K562 (cell line): ENCODE measurements around the gene BBLN. TPM values are rescaled to one million over a fixed set of nuclear protein-coding genes. Genes with fewer than 3 reads are reported as not detected.

ENCODE experiments used
- ATAC-seq: fragments of 200-7000 bp; cut with Tn5 transposase; 3 replicates; pipeline ENCODE4 v1.9.1; 2020; ENCODE audit warnings: moderate library complexity
- BruUV-seq: library from RNA; stranded (reverse); fragments of 400-500 nt; replicated peaks from 2 replicates; lab custom pipeline; 2021; lab: Mats Ljungman, UMichigan
- CTCF ChIA-PET: fragments of 300-600 bp; formaldehyde crosslinking; extraction: SDS; loops from one replicate; lab custom pipeline; 2021; ENCODE audit warnings: low intra/inter-chr PET ratio; lab: Yijun Ruan, JAX
- POLR2A ChIA-PET: fragments of 300-600, 350-650 bp; sonication (Branson Sonifier 250); formaldehyde crosslinking; extraction: SDS; loops from one replicate; lab custom pipeline; 2021; ENCODE audit warnings: antibody characterized with exemption, inconsistent platforms; lab: Yijun Ruan, JAX
- DNase-seq, 4 experiments: peaks; one replicate each; pipeline versions ENCODE4 v3.0.0 to v3.0.0-alpha.2; 2011 to 2018; ENCODE audit warnings: low spot score in 3 of 4, mixed read lengths in 3 of 4; ENCODE audit errors: extremely low read depth in 1 of 4
- FAIRE-seq: peaks from 2 replicates; lab custom pipeline; 2011; peaks lifted over from hg19 to GRCh38; lab: Jason Lieb, UNC
- H2AFZ ChIP-seq: 2 replicates; pipeline ENCODE4 v1.6.0; 2011; ENCODE audit warnings: low read depth, low read length, control low read depth, inconsistent platforms
- H3K27ac ChIP-seq: fragments of 200-600 bp; 3 replicates; pipeline ENCODE4 v1.8.0; 2011; ENCODE audit warnings: low read depth, mild to moderate bottlenecking, control low read depth, inconsistent platforms, low read length, moderate library complexity, mixed read lengths; ENCODE audit errors: extremely low read depth
- H3K27me3 ChIP-seq, 2 experiments: fragments of 300-600 bp in 1 of 2; 2 replicates in 1 of 2; 3 replicates in 1 of 2; pipeline versions ENCODE4 v1.6.0 to v1.8.0; 2011; ENCODE audit warnings: inconsistent platforms in 2 of 2, low read length in 2 of 2, mild to moderate bottlenecking in 1 of 2, mixed read lengths in 1 of 2, moderate library complexity in 1 of 2; ENCODE audit not compliant: control insufficient read depth in 2 of 2, insufficient read depth in 2 of 2
- H3K36me3 ChIP-seq: fragments of 300-600 bp; 3 replicates; pipeline ENCODE4 v1.8.0; 2011; ENCODE audit warnings: mild to moderate bottlenecking, low read length, inconsistent platforms; ENCODE audit not compliant: control insufficient read depth, insufficient read depth
- H3K4me1 ChIP-seq, 2 experiments: fragments of 200-600 bp in 1 of 2; replicated peaks in 1 of 2; 2 replicates in 1 of 2; 3 replicates in 1 of 2; pipeline versions ENCODE4 v1.5.1 to v1.8.0; 2011; ENCODE audit warnings: inconsistent platforms in 2 of 2, low read length in 2 of 2, mild to moderate bottlenecking in 1 of 2, mixed read lengths in 1 of 2, moderate library complexity in 1 of 2; ENCODE audit not compliant: control insufficient read depth in 2 of 2, insufficient read depth in 2 of 2
- H3K4me2 ChIP-seq: 2 replicates; pipeline ENCODE4 v1.6.1; 2011; ENCODE audit warnings: low read length, control low read depth, inconsistent platforms, mixed read lengths; ENCODE audit not compliant: insufficient read depth
- H3K4me3 ChIP-seq: fragments of 200-600 bp; sonication (generic), shearing (Covaris generic); 2 replicates; pipeline ENCODE4 v1.5.1; 2016; ENCODE audit warnings: control low read depth, inconsistent platforms
- H3K79me2 ChIP-seq: fragments of 200-600 bp; 3 replicates; pipeline ENCODE4 v1.8.0; 2011; ENCODE audit warnings: low read length, inconsistent platforms; ENCODE audit not compliant: control insufficient read depth, insufficient read depth
- H3K9ac ChIP-seq, 2 experiments: 2 replicates each; pipeline versions ENCODE4 v1.6.0 to v1.6.1; 2011; ENCODE audit warnings: low read depth in 2 of 2, low read length in 2 of 2, control low read depth in 1 of 2, inconsistent platforms in 1 of 2, mild to moderate bottlenecking in 1 of 2, mixed read lengths in 1 of 2; ENCODE audit not compliant: insufficient read depth in 1 of 2
- H3K9me1 ChIP-seq: one replicate; pipeline ENCODE4 v1.6.0; 2011; ENCODE audit warnings: inconsistent platforms, mild to moderate bottlenecking, low read length, moderate library complexity; ENCODE audit not compliant: control insufficient read depth, insufficient read depth
- H3K9me3 ChIP-seq: replicated peaks from 2 replicates; pipeline ENCODE4 v1.5.1; 2011; ENCODE audit warnings: low read depth, low read length, inconsistent platforms; ENCODE audit not compliant: control insufficient read depth, insufficient read depth
- H4K20me1 ChIP-seq: replicated peaks from 2 replicates; pipeline ENCODE4 v1.6.1; 2011; ENCODE audit warnings: low read length, inconsistent platforms, mixed read lengths; ENCODE audit not compliant: control insufficient read depth, insufficient read depth
- MCM3 ChIP-seq: fragments of 450-650 bp; IDR thresholded peaks from 2 replicates; pipeline ENCODE4 v1.6.1; 2016
- POLR3A ChIP-seq: IDR thresholded peaks from 2 replicates; pipeline ENCODE4 v1.6.1; 2011; ENCODE audit warnings: borderline replicate concordance, mild to moderate bottlenecking, moderate library complexity; ENCODE audit not compliant: insufficient read length, insufficient read depth; ENCODE audit errors: extremely low read depth
- WGBS: fragments of 100-300 bp; shearing (Covaris generic); methylation state at CpG from one replicate; pipeline ENCODE4 v1.1.6; 2016; ENCODE audit warnings: low coverage, mixed read lengths; ENCODE audit not compliant: insufficient coverage; ENCODE audit errors: missing lambda C conversion rate; 5-methylcytosine and 5-hydroxymethylcytosine counted together
- in situ Hi-C: fragments of 300-500 bp; cut with MboI; formaldehyde crosslinking; loops from 4 replicates; pipeline ENCODE4 v1.15.0; 2018; ENCODE audit warnings: inconsistent platforms, mixed read lengths
- intact Hi-C: fragments of 100-400 bp; cut with micrococcal nuclease; formaldehyde crosslinking; loops from 2 replicates; pipeline ENCODE4 v1.14.2; 2022
- polyA plus RNA-seq, 8 experiments: library from polyadenylated mRNA; depleted of rRNA in 4 of 8; stranded (reverse) in 5 of 8; unstranded in 3 of 8; fragments of >200 nt; fragmentation: Nextera tagmentation in 2 of 8; fragmentation: Illumina TruSeq in 1 of 8; extraction: Ambion mirVana in 2 of 8; extraction: Trizol in 1 of 8; gene quantifications; 2 replicates each; pipeline versions ENCODE4 v1.2.1 to v1.2.3, GENCODE V29; 2011 to 2014; ENCODE audit warnings: inconsistent platforms in 1 of 8, missing spikeins in 1 of 8
- total RNA-seq, 7 experiments: library from RNA; depleted of rRNA in 6 of 7; stranded (reverse); fragments of >200 nt in 6 of 7; fragmentation: Illumina TruSeq in 2 of 7; extraction: Trizol in 2 of 7; gene quantifications; 2 replicates each; pipeline versions ENCODE4 v1.2.1 to v1.2.3, GENCODE V29; 2011 to 2021; ENCODE audit warnings: low replicate concordance in 1 of 7

The BBLN gene
- total and polyA plus RNA-seq, 9 of the 15 experiments (the other 6 are each of a cell fraction or from before 2014, with no cell fraction given) = 4.2 to 331 (median 87.1) TPM

- DNase-seq (peak in 3 of 4 experiments; percentile 11 to 24 (median 19)), FAIRE-seq (no peak)
- WGBS = 68% methylated on average over 13 of the region's 13 CpGs
- TF ChIP-seq POLR3A (no peak), MCM3 (0 out of 2 replicates have a peak, but pooled peaks have one; percentile 33)
- TF ChIP-seq, all 486 proteins: peak for 1
- intact Hi-C loops = no loop called here
- in situ Hi-C loops = no loop called here
- ChIA-PET CTCF (no interaction called here), POLR2A (interaction anchor here (0.5 to 3.6 kb wide), 6 partner anchors 9 to 206 kb away, joined by 3 to 37 read pairs (median 3); partner anchors contain the start of gene BBLN)
- H3K9me3 ChIP-seq = no peaks in the 10 kb centered on the region
- H4K20me1 ChIP-seq = no peaks in the 10 kb centered on the region
- H3K4me1 ChIP-seq = peaks cover 17 to 61% of the 10 kb centered on the region in 2 experiments
- 0 out of 2 replicates have a peak overlapping the region, but pooled peaks have one; percentile 1 for H2AFZ ChIP-seq
- no peak overlapping the region for H3K4me2 ChIP-seq
- H3K9ac ChIP-seq = peak overlapping the region in 1 of 2 experiments; percentile 82; a peak in 2 of 4 replicates
- no TSS peak for BruUV-seq
- no peak for ATAC-seq
- no peak overlapping the region for H3K27ac ChIP-seq
- no peaks in the 10 kb centered on the region for H3K27me3 ChIP-seq
- no peaks in the 10 kb centered on the region for H3K36me3 ChIP-seq
- H3K9me1 ChIP-seq = peaks cover 8% of the 10 kb centered on the region
- no peak overlapping the region for H3K4me3 ChIP-seq
- H3K79me2 ChIP-seq = no peaks in the 10 kb centered on the region
Measured at GRCh38 chr9:128152133-128153059, 7.7 kb upstream of the BBLN start.
